ENCODE measurements around the gene LCN9. TPM values are rescaled to one million over a fixed set of nuclear protein-coding genes. Genes with fewer than 3 reads are reported as not detected.

Gene LCN9
- total RNA-seq, 1 donor from 2014 or later: not detected

DNA sequence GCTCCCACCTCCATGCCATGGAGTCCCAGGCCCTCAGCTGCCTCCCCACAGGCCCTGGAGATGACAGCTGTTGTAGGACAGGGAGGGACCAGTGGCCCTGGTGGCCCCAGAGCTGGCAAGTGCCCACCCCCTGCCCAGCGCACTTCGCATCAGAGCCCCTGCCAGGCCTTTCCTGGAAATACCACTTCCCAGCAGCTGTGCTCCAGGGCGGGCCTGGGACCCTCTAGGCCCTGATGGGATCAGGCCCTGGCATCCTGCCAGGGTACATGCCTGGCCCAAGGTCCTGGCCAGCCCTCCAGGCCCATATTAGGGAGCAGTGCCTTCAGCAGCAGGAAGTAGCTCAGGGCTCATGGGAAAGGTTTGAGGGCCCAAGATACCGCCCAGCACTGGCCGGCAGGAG is 41.4 kb downstream of the LCN9 start:
- Mint-ChIP-seq H3K36me3 (ENCODE audit: low read depth) (no peaks in the 10 kb centered on the region), H3K4me3 (no peak overlapping the region), H3K27me3 (no peaks in the 10 kb centered on the region), H3K9me3 (no peaks in the 10 kb centered on the region), H3K27ac (no peak overlapping the region), H3K4me1 (no peaks in the 10 kb centered on the region)
- intact Hi-C loops (cut with micrococcal nuclease): loop anchor here (10.0 kb wide), 1 partner anchor 420 kb away; no protein-coding TSS in a partner anchor
- no peak for DNase-seq

- H3K27me3 Mint-ChIP-seq: no peaks in the 10 kb centered on the region
- intact Hi-C loops (cut with micrococcal nuclease): loop anchor here (10.0 kb wide), 1 partner anchor 419 kb away; no protein-coding TSS in a partner anchor
- no peaks in the 10 kb centered on the region for H3K4me1 Mint-ChIP-seq
- H3K27ac Mint-ChIP-seq: no peak overlapping the region
- H3K36me3 Mint-ChIP-seq (ENCODE audit: low read depth): no peaks in the 10 kb centered on the region
- H3K9me3 Mint-ChIP-seq: no peaks in the 10 kb centered on the region
- DNase-seq: no peak
- no peak overlapping the region for H3K4me3 Mint-ChIP-seq
These were observed 42.3 kb downstream of the LCN9 start for GRCh38 chr9:135705376-135705775.

- H3K27me3 Mint-ChIP-seq: no peaks in the 10 kb centered on the region
- H3K9me3 Mint-ChIP-seq: no peaks in the 10 kb centered on the region
- intact Hi-C loops (cut with micrococcal nuclease): loop anchor here (10.0 kb wide), 1 partner anchor 419 kb away; no protein-coding TSS in a partner anchor
- H3K4me1 Mint-ChIP-seq: no peaks in the 10 kb centered on the region
- no peak for DNase-seq
- H3K27ac Mint-ChIP-seq: no peak overlapping the region
- no peak overlapping the region for H3K4me3 Mint-ChIP-seq
- H3K36me3 Mint-ChIP-seq (ENCODE audit: low read depth): no peaks in the 10 kb centered on the region
These were observed 43.2 kb downstream of the LCN9 start for GRCh38 chr9:135706288-135706687.

GRCh38 chr9:135707252-135708138 is 44.4 kb downstream of the LCN9 start:
- Mint-ChIP-seq H3K4me1 (no peaks in the 10 kb centered on the region), H3K27ac (no peak overlapping the region), H3K4me3 (no peak overlapping the region), H3K9me3 (no peaks in the 10 kb centered on the region), H3K36me3 (ENCODE audit: low read depth) (no peaks in the 10 kb centered on the region), H3K27me3 (no peaks in the 10 kb centered on the region)
- no peak for DNase-seq
- intact Hi-C loops (cut with micrococcal nuclease): loop anchor here (10.0 kb wide), 1 partner anchor 417 kb away; no protein-coding TSS in a partner anchor

DNA sequence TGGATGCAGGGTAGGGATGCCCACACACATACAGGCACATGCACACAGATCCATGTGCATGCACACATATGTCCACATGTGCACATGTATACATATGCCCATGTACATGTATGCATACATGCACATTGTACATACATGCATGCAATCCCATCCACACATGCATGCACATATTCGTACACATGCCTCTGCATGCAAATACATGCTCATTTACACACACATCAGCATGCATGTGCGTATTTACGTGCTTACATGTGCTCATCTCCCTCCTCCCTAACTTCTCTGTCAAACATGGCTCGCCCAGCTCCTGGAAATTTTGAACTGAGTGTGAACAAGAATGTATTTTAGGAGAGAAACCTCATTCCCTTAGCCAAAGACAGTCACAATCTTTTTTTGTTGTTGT is 45.1 kb downstream of the LCN9 start:
- no peaks in the 10 kb centered on the region for H3K36me3 Mint-ChIP-seq (ENCODE audit: low read depth)
- intact Hi-C loops (cut with micrococcal nuclease): loop anchor here (10.0 kb wide), 1 partner anchor 417 kb away; no protein-coding TSS in a partner anchor
- no peak overlapping the region for H3K27ac Mint-ChIP-seq
- no peak for DNase-seq
- no peaks in the 10 kb centered on the region for H3K4me1 Mint-ChIP-seq
- H3K27me3 Mint-ChIP-seq: peaks cover 2% of the 10 kb centered on the region
- no peaks in the 10 kb centered on the region for H3K9me3 Mint-ChIP-seq
- no peak overlapping the region for H3K4me3 Mint-ChIP-seq

GRCh38 chr9:135711391-135711790 is 48.3 kb downstream of the LCN9 start:
- H3K27me3 Mint-ChIP-seq: peaks cover 18% of the 10 kb centered on the region
- H3K4me1 Mint-ChIP-seq: no peaks in the 10 kb centered on the region
- H3K4me3 Mint-ChIP-seq: no peak overlapping the region
- no peak overlapping the region for H3K27ac Mint-ChIP-seq
- H3K36me3 Mint-ChIP-seq (ENCODE audit: low read depth): no peaks in the 10 kb centered on the region
- intact Hi-C loops (cut with micrococcal nuclease): no loop called here
- DNase-seq: no peak
- no peaks in the 10 kb centered on the region for H3K9me3 Mint-ChIP-seq

DNA sequence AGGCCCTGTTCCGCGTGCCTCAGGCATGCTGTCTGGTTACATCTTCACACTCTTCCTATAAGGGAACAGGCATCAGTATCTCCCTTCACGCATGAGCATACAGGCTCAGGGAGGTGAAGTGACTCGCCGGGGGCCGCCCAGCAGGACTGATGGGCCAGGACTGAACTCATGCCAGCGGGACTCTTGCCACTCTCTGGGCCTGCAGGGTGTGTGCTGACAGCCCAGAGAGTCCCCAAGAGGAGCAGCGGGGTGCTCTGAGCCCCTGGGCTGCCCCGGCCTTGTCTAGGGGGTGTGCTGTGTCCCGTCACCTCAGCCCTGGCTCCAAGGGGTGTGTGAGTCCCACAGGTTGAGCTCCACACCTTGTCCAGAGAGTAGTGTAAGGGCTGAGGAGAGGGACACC is 48.8 kb downstream of the LCN9 start:
- Mint-ChIP-seq H3K36me3 (ENCODE audit: low read depth) (no peaks in the 10 kb centered on the region), H3K27ac (no peak overlapping the region), H3K4me1 (no peaks in the 10 kb centered on the region), H3K9me3 (no peaks in the 10 kb centered on the region), H3K27me3 (peaks cover 21% of the 10 kb centered on the region), H3K4me3 (no peak overlapping the region)
- no peak for DNase-seq
- intact Hi-C loops (cut with micrococcal nuclease): no loop called here

DNA sequence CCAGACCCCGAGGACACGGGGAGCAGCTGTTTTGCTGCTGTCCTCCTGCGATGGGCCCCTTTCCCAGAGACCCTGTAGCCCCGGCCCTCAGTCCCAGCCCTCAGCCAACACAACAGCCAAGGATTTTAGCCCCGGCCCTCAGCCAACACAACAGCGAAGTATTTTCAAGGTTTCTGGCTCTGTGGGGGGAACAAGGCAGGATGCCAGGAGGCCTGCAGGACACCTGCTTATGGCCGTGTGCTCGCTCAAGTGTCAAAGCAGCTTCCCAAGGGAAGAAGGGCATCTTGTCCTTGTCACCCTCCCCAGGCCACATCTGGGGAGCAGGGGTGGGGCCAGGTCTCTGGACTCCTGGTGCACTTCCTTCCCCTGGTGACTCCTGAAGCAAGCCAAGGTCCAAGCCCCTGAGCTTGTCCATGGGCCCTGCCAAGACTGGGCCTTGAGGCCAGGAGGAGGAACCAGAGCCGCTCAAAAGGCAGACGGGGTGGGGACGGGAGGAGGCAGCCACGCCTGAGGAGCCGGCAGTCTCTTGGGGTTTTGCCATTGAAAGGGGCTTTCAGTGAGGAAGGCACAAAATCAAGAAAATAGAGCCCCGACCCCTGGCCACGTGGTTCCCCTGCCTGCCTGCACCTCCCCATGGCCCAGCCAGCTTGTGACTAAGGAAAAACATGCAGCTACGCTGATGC is 49.6 kb downstream of the LCN9 start:
- no peak overlapping the region for H3K27ac Mint-ChIP-seq
- H3K36me3 Mint-ChIP-seq (ENCODE audit: low read depth): no peaks in the 10 kb centered on the region
- no peaks in the 10 kb centered on the region for H3K4me1 Mint-ChIP-seq
- intact Hi-C loops (cut with micrococcal nuclease): no loop called here
- H3K4me3 Mint-ChIP-seq: no peak overlapping the region
- peaks cover 21% of the 10 kb centered on the region for H3K27me3 Mint-ChIP-seq
- no peaks in the 10 kb centered on the region for H3K9me3 Mint-ChIP-seq
- no peak for DNase-seq

DNA sequence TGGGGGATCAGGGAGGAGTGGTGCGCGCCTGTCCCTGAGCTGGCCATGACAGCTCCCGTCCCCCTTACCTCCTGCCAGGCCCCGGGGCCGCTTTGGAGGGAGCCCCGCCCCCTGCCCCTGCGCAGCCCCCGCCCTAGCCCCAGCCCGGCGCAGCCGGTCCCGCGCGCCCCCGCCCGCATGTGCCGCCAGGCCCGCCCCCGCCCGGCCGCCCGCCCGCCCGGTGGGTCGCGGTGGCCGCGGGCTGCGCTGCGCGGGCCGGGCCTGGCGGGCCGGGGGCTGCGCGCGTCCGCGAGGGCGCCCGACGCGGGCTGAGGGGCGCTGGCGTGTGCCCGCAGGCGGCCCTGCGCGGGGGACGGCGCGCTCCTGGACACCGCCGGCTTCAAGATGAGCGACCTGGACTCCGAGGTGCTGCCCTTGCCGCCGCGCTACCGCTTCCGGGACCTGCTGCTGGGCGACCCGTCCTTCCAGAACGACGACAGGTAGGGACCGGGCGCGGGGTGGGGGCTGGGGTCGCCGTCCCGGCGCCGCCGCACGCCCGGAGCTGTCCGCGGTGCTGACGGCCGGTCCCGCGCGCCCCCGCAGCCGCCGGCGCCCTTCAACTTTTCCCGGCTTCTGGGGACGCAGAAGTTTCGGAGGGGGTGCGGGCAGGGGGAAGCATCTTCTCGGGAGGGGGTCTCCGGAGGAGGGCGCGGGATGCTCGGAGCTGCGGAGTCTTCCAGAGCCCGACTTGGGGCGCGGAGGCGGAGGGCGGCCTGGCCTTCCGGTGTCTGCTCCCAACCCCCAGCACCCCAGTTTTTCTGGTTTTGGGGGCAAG is 51.3 kb downstream of the LCN9 start:
- no peak for DNase-seq
- H3K27me3 Mint-ChIP-seq: peaks cover 21% of the 10 kb centered on the region
- H3K27ac Mint-ChIP-seq: no peak overlapping the region
- H3K36me3 Mint-ChIP-seq (ENCODE audit: low read depth): no peaks in the 10 kb centered on the region
- intact Hi-C loops (cut with micrococcal nuclease): no loop called here
- no peak overlapping the region for H3K4me3 Mint-ChIP-seq
- no peaks in the 10 kb centered on the region for H3K9me3 Mint-ChIP-seq
- H3K4me1 Mint-ChIP-seq: no peaks in the 10 kb centered on the region

DNA sequence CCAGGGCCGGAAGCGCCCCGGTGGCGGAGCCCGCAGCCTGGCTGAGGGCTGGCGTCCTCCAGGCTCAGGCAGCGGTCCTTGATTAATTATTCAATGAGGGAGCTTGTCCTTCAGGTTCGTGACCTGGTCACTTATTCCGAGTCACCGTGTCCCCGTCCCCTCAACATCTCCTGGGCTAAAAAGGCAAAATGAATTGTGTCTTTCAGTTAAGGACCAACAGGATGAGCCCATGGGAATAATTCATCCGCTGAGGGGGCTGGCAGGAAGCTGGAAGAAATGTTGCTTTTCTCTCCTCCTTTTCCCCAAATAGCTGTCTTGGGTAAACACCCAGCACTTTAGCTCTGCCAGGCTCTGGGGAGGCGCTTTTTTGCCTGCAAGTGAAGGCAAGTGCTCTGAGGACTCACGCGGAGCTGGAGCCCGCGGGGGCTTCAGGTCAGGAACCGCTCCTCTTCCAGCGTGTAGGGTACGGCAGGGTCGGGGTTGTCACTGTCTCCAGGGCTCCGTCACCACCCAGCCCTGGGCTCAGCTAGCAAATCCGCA is 52.0 kb downstream of the LCN9 start:
- Mint-ChIP-seq H3K4me3 (no peak overlapping the region), H3K4me1 (no peaks in the 10 kb centered on the region), H3K27me3 (peaks cover 21% of the 10 kb centered on the region), H3K36me3 (ENCODE audit: low read depth) (no peaks in the 10 kb centered on the region), H3K9me3 (no peaks in the 10 kb centered on the region), H3K27ac (no peak overlapping the region)
- intact Hi-C loops (cut with micrococcal nuclease): no loop called here
- no peak for DNase-seq

- H3K4me1 Mint-ChIP-seq: no peaks in the 10 kb centered on the region
- H3K27me3 Mint-ChIP-seq: peaks cover 21% of the 10 kb centered on the region
- no peaks in the 10 kb centered on the region for H3K36me3 Mint-ChIP-seq (ENCODE audit: low read depth)
- intact Hi-C loops (cut with micrococcal nuclease): no loop called here
- no peaks in the 10 kb centered on the region for H3K9me3 Mint-ChIP-seq
- no peak for DNase-seq
- no peak overlapping the region for H3K27ac Mint-ChIP-seq
- H3K4me3 Mint-ChIP-seq: no peak overlapping the region
These were observed 52.9 kb downstream of the LCN9 start for GRCh38 chr9:135716045-135716444.
